Activated effector memory CD4-positive, alpha-beta T cell treated with anti-CD3 and anti-CD28 coated beads, Interleukin-2, amount 50 U/mL, for 16 hours (primary cell): ENCODE data around the gene MRO.
"Not testable (repeated sequence)": the region's sequence is repeated elsewhere in the genome, so short reads cannot be mapped to it uniquely, and the experiment has no call there.

Experiments
- DNase-seq: peaks from one replicate; pipeline ENCODE4 v3.0.0-alpha.2; 2020

The MRO gene

DNA sequence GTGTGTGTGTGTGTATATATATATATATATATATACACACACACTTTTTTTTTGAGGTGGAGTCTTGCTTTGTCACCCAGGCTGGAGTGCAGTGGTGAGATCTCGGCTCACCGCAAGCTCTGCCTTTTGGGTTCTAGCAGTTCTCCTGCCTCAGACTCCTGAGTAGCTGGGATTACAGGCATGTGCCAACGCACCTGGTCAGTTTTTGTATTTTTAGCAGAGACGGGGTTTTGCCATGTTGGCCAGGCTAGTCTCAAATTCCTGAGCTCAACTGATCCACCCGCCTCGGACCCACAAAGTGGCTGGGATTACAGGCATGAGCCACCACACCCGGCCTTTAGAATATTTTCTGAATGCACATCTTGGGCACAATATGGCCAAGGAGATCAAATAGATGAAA is 13.7 kb upstream of the MRO start:
- not testable (repeated sequence) for DNase-seq

DNA sequence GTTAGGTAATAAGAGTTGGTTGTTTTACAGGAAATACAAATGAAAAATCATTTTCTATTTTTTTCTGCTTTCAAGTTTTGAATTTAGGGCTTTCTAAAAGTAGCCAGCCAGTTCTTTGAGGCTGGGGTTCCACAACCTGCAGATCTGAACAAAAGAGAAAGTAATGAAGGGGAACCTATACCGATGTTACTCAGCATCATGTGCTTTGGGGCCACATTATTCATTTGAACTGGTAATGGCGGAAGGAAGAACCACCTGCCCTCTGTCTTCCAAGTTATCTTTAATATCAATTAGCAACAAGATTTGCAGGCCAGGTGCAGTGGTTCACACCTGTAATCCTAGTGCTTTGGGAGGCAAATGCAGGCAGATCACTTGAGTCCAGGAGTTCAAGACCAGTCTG is 12.9 kb upstream of the MRO start:
- no peak for DNase-seq

GRCh38 chr18:50830544-50830943 is 10.7 kb upstream of the MRO start:
- DNase-seq = no peak

- DNase-seq = no peak
Observed at GRCh38 chr18:50829644-50830043, 9.8 kb upstream of the MRO start.

GRCh38 chr18:50826027-50826426 is 6.2 kb upstream of the MRO start:
- DNase-seq = no peak

DNA sequence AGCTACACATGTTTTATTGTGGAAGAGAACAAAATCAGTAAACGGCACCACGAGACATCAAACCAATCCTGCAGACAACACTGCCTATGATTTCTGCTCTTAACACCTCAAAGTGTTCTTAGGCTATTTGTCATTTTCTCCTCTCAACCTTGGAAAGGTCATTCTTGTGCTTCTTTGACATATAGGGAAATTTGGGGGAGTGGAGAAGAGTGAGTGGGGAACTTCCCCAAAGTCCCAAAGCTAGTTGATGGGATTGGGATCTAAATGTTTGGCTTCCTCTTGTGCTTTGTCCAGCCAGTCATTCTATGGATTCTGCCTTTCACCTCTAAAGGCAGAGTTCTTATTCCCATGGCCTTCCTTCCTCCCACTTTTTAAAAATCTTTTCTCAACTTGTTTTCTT is 5.8 kb upstream of the MRO start:
- no peak for DNase-seq

DNA sequence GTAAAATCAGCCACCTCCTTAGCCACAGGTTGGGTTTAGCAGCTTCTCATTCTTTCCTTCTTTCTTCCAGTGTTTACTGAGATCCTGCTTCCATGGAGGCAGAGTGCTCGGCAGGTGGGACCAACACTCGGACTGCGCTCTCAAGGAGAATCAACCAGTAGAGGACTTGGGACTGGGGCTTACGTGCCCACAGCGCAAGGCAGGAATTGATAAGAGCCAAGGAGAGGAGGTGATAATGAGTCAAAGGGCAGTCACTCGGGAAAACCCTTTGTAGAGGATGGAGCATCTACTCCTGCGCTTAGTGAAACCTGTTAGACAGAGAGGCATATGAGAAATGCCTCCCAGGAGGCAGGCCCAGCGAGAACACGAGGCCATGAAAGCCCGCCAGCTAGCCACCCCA is 2.9 kb upstream of the MRO start:
- DNase-seq = no peak

- DNase-seq = no peak
Observed at GRCh38 chr18:50820901-50821520, 1.2 kb upstream of the MRO start.

- no peak for DNase-seq
Observed at GRCh38 chr18:50819027-50819727, 639 bp downstream of the MRO start.

DNA sequence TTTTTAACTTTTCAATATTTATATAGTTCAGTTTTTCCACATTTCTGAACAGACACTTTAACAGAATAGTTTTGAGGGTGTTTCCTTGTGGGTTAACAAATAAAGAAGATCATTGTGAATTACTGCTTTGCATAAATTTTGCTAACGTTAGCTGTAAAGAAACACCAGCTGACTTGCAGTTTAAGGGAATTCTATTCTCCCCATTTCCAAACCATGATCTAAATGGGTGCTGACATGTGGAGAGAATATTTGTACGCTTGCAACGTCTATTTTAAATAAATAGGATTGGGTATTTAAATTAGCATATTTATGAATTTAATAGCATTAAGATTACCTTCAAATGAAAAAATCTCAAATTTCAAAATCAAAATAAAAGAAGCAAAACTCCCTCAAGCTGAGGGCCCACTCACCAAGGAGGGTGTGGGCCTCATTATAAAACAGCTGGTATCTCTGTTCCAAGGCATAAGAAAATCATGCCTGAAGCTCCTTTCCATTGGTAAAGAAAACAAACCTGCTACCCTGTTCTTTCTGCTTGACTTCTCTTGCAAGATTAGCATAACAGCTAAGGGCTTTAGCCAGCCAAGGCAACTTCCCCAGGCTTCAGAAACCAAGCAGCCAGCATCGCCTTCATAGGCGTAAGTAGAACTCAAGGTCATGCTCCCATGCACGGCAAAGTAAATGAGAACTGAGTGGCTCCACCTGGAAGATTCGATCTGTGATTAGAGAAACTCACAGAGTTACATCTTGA is 3.2 kb downstream of the MRO start:
- DNase-seq = no peak

- no peak for DNase-seq
Observed at GRCh38 chr18:50814395-50814794, 5.4 kb downstream of the MRO start.

GRCh38 chr18:50813353-50813752 is 6.5 kb downstream of the MRO start:
- DNase-seq = no peak

DNA sequence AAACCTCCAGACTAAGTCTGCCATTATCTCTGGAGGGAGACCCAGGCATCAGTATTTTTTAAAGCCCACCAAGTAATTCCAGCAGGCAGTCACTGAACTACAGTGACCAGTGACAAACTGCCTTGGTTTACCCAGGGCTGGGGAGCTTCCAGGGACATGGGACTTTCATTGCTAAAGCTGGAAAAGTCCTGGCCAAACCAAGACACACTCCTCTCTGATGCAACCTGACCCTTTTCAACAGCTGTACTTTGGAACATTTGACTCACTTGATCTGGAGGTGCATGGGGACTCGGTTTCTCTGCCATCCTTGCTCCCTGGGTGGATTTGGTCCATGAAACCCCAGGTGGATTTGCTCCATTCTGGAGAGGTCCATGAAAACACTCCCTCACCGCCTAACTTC is 7.0 kb downstream of the MRO start:
- DNase-seq = no peak

- DNase-seq = no peak
Observed at GRCh38 chr18:50807176-50807575, 12.6 kb downstream of the MRO start.

- DNase-seq = no peak
Observed at GRCh38 chr18:50806208-50806616, 13.6 kb downstream of the MRO start.

DNA sequence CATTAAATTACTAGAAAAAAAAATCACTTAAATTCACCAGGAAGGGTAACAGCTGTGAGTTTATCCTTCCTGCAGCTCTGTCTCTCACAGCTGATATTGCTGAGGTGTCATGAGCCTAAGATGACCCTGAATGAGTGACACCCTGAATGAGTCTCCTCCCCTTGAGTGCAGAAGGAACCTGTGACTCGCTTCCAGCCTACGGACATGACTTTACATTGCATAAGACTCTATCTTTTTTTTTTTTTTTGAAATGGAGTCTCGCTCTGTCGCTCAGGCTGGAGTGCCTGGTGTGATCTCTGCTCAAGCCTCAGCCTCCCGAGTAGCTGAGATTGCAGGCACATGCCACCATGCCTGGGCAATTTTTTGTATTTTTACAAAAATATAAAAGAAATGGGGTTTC is 14.1 kb downstream of the MRO start:
- no peak for DNase-seq

DNA sequence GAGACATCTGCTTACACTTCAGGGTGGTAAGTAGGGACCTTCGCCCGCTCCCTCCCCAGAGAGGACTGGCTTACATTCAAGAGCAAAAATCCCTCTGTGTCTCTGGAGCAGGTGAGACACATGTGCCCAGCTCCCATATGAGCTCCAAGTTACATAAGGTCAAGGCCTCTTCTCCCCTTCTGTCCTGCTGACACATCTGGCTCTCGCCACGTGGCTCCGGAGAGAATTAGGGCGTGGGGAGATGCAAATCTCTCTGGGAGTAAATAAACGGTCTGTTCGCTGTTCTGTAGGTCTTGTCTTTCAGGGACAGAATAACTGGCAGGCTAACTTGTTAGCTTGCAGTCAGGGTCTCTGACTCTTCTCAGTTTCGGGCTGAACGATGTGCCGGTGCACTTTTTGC is 16.2 kb downstream of the MRO start:
- DNase-seq = no peak

DNA sequence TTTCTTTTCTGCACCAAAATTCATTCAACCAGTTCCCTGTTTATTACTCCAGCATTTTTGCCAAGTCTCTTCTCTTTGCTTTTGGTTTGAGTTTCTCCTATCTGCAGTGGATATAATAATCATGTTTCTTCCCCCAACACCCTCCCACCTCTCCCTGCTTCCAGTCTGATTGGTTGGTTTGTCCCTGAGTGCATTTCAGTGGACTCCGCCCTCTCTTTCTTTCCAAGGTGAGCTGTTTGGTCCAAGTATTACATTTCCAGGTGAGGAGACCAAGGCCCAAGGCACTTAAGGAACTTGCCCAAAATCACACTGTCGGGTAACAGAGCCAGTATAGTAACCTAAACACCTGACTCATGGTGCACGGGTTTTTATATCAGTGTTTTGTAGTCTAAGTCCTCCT is 17.7 kb downstream of the MRO start:
- DNase-seq = no peak

- no peak for DNase-seq
Observed at GRCh38 chr18:50797142-50797541, 22.7 kb downstream of the MRO start.

DNA sequence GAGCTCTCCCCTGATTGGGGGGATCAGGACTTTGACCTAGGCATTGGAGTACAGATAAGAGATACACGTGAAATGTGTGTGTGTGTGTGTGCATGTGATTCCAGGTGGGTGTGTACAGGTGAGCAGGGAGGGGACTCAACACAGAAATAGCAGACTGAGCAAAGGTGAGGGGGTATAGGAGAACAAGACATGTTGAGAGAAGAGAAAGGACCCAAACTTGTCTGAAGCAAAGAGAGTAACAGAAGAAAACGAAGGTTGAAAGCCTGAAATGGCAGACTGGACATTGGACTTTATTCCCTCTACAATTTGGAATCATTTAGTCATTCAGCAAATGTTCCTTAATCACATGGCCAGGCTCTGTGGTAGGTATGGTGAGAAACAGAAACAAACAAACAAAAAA is 23.3 kb downstream of the MRO start:
- DNase-seq = no peak

DNA sequence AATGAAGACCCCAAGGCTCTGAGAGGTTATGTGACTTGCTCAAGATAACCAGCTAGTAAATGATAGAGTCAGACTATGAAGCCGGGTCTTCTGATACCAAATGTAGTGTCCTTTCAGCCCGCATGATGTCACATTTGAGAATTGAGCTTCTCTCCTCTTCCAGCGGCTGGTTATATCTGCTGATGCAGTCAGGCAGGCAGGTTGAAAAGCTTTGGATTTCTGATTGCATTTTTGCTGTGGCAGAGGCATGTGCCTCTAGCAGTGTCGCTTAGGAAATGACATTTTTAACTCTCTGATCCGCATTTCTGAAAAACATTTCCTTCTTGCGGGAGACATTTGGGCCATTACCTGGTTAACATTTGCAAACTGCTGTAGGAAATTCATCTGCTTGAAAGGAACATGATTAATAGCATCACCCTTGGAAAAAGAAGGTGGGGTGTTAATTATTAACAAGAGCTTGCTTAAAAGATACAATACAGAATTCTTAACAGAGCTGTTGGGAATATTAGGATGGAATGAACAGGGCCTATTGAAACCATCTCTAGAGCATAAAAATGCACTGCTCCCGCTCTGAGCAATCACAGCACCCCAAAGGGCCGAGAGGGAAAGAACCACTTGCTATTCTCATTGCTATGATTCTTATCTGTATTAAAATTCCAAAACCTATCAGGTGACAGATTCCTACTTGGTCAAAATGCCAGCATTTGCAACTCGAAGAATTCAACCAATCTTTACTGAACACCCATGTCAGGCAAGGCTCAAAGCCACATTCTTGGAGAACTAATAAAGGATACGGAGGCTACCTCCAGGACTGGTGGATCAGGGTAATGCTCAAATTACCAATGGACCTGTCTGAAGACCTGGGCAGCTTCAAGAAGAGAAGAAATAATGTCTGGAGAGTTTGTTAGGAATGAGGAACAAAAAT is 25.9 kb downstream of the MRO start:
- DNase-seq = no peak

DNA sequence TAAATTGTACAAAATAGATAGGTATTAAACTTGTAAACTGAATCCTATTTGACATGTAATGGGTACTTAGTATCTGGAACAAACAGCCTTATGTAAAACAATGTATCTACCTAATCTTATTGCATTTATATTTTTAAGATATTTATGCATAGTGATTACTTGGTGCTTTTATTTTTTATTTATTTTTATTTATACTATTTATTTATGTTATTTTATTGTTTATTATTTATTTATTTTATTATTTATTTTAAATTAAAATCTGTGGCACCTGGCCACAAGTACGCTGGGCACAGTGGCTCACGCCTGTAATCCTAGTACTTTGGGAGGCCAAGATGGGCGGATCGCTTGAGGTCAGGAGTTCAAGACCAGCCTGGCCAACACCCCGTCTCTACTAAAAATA is 26.9 kb downstream of the MRO start:
- no peak for DNase-seq
